ENCODE measurements around the gene MAP10.
"Not testable (repeated sequence)": the region's sequence is repeated elsewhere in the genome, so short reads cannot be mapped to it uniquely, and the experiment has no call there.

MAP10 gene

GRCh38 chr1:232805269-232806185 is at the start of gene MAP10:
Gene MAP10, plus strand, starts transcription at chr1:232805416. Its CDS starts 34 bp downstream, at chr1:232805450.
- DNase-seq (ENCODE audit: low read depth), result peak; percentile 54

GRCh38 chr1:232764458-232765251 is 40.6 kb upstream of the MAP10 start:
- DNase-seq (ENCODE audit: low read depth), result no peak

GRCh38 chr1:232765542-232765941 is 39.7 kb upstream of the MAP10 start:
- no peak for DNase-seq (ENCODE audit: low read depth)

- DNase-seq (ENCODE audit: low read depth), result no peak
Measured at GRCh38 chr1:232766241-232766890, 38.9 kb upstream of the MAP10 start.

GRCh38 chr1:232766904-232767303 is 38.3 kb upstream of the MAP10 start:
- no peak for DNase-seq (ENCODE audit: low read depth)

GRCh38 chr1:232767305-232768074 is 37.7 kb upstream of the MAP10 start:
- DNase-seq (ENCODE audit: low read depth), result no peak

- no peak for DNase-seq (ENCODE audit: low read depth)
Measured at GRCh38 chr1:232768793-232769192, 36.4 kb upstream of the MAP10 start.

GRCh38 chr1:232769733-232770132 is 35.5 kb upstream of the MAP10 start:
- no peak for DNase-seq (ENCODE audit: low read depth)

GRCh38 chr1:232773752-232774151 is 31.5 kb upstream of the MAP10 start:
- no peak for DNase-seq (ENCODE audit: low read depth)

GRCh38 chr1:232776526-232777106 is 28.6 kb upstream of the MAP10 start:
- DNase-seq (ENCODE audit: low read depth), result no peak

GRCh38 chr1:232780354-232780753 is 24.9 kb upstream of the MAP10 start:
- no peak for DNase-seq (ENCODE audit: low read depth)

- no peak for DNase-seq (ENCODE audit: low read depth)
Measured at GRCh38 chr1:232784794-232785193, 20.4 kb upstream of the MAP10 start.

- DNase-seq (ENCODE audit: low read depth), result not testable (repeated sequence)
Measured at GRCh38 chr1:232785630-232786029, 19.6 kb upstream of the MAP10 start.

- DNase-seq (ENCODE audit: low read depth), result no peak
Measured at GRCh38 chr1:232786845-232787455, 18.3 kb upstream of the MAP10 start.

- no peak for DNase-seq (ENCODE audit: low read depth)
Measured at GRCh38 chr1:232788235-232788872, 16.9 kb upstream of the MAP10 start.

GRCh38 chr1:232789651-232790050 is 15.6 kb upstream of the MAP10 start:
- no peak for DNase-seq (ENCODE audit: low read depth)

GRCh38 chr1:232792949-232793348 is 12.3 kb upstream of the MAP10 start:
- no peak for DNase-seq (ENCODE audit: low read depth)

- DNase-seq (ENCODE audit: low read depth), result no peak
Measured at GRCh38 chr1:232793944-232794343, 11.3 kb upstream of the MAP10 start.

GRCh38 chr1:232795497-232796053 is 9.6 kb upstream of the MAP10 start:
- DNase-seq (ENCODE audit: low read depth), result no peak
